OCI-LY1 (cell line): Measurements from ENCODE around the gene LRRN4.

ENCODE experiments used
- CTCF ChIP-seq: fragments of 200-600 bp; sonication (generic), shearing (Covaris generic); IDR thresholded peaks from 2 replicates; pipeline ENCODE4 v1.5.1; 2017; ENCODE audit warnings: mild to moderate bottlenecking, antibody characterized with exemption, low read length, moderate library complexity, mixed read lengths
- EZH2 ChIP-seq: fragments of 200-600 bp; sonication (generic), shearing (Covaris generic); IDR thresholded peaks from 2 replicates; pipeline ENCODE4 v1.8.0; 2017; ENCODE audit warnings: borderline replicate concordance, mixed run types, mild to moderate bottlenecking, antibody characterized with exemption, low read length, moderate library complexity, mixed read lengths

GRCh38 chr20:6079016-6079415 lies 25.2 kb upstream of the LRRN4 start:
- TF ChIP-seq EZH2 (no peak), CTCF (no peak)
